Neural cell (in vitro differentiated cells): ENCODE data around the gene ATP5MG. TPM values are rescaled to one million over a fixed set of nuclear protein-coding genes. Genes with fewer than 3 reads are reported as not detected.
"Not testable (repeated sequence)": the region's sequence is repeated elsewhere in the genome, so short reads cannot be mapped to it uniquely, and the experiment has no call there.

Experiments used
- H2AFZ ChIP-seq: fragments of 200-600, 300-800 bp; sonication (generic), shearing (Covaris generic); 2 replicates; pipeline ENCODE4 v1.6.0; 2014; ENCODE audit warnings: low read depth, mild to moderate bottlenecking, antibody characterized with exemption, low read length, moderate library complexity
- H3F3A ChIP-seq: fragments of 200-600 bp; shearing (Covaris generic); 2 replicates; pipeline ENCODE4 v1.6.1; 2016; ENCODE audit warnings: mild to moderate bottlenecking, moderate library complexity, mixed read lengths, antibody characterized with exemption, low read length; ENCODE audit not compliant: insufficient read depth, poor library complexity, severe bottlenecking
- H3K27ac ChIP-seq: fragments of 200-600, 300-800 bp; sonication (generic), shearing (Covaris generic); 2 replicates; pipeline ENCODE4 v1.5.1; 2014; ENCODE audit warnings: mild to moderate bottlenecking, low read length, moderate library complexity
- H3K27me3 ChIP-seq: fragments of 300-800, 200-600 bp; sonication (generic), shearing (Covaris generic); 2 replicates; pipeline ENCODE4 v1.6.0; 2014; ENCODE audit warnings: mild to moderate bottlenecking, low read depth, low read length, moderate library complexity; ENCODE audit not compliant: insufficient read depth
- H3K36me3 ChIP-seq: fragments of 300-800, 200-600 bp; sonication (generic), shearing (Covaris generic); 2 replicates; pipeline ENCODE4 v1.5.1; 2014; ENCODE audit warnings: mild to moderate bottlenecking, antibody characterized with exemption, low read length, moderate library complexity; ENCODE audit not compliant: insufficient read depth
- H3K4me2 ChIP-seq: fragments of 300-800, 200-600 bp; sonication (generic), shearing (Covaris generic); 2 replicates; pipeline ENCODE4 v1.6.0; 2014; ENCODE audit warnings: mild to moderate bottlenecking, low read length
- H3K4me3 ChIP-seq: fragments of 300-800, 200-600 bp; sonication (generic), shearing (Covaris generic); 2 replicates; pipeline ENCODE4 v1.5.1; 2014; ENCODE audit warnings: mild to moderate bottlenecking, low read length, moderate library complexity
- H3K79me2 ChIP-seq: fragments of 200-600 bp; shearing (Covaris generic); replicated peaks from 2 replicates; pipeline ENCODE4 v1.6.0; 2014; ENCODE audit warnings: mild to moderate bottlenecking, low read length, moderate library complexity; ENCODE audit not compliant: insufficient read depth
- H3K9ac ChIP-seq: fragments of 300-800, 200-600 bp; sonication (generic), shearing (Covaris generic); 2 replicates; pipeline ENCODE4 v1.6.1; 2016; ENCODE audit warnings: mild to moderate bottlenecking, low read length, mixed read lengths
- H3K9me2 ChIP-seq: fragments of 200-600 bp; shearing (Covaris generic); 2 replicates; pipeline ENCODE4 v1.6.1; 2016; ENCODE audit warnings: mild to moderate bottlenecking, low read length, mixed read lengths; ENCODE audit not compliant: insufficient read depth
- H3K9me3 ChIP-seq: fragments of 200-600, 300-800 bp; sonication (generic), shearing (Covaris generic); 2 replicates; pipeline ENCODE4 v1.6.1; 2016; ENCODE audit warnings: mild to moderate bottlenecking, mixed run types, low read length, moderate library complexity, mixed read lengths
- H4K20me1 ChIP-seq: fragments of 200-600 bp; shearing (Covaris generic); 2 replicates; pipeline ENCODE4 v1.6.1; 2016; ENCODE audit warnings: mild to moderate bottlenecking, mixed run types; ENCODE audit not compliant: insufficient read depth
- EP300 ChIP-seq: fragments of 450-650 bp; conservative IDR thresholded peaks from 2 replicates; pipeline ENCODE4 v1.6.1; 2014; ENCODE audit warnings: antibody characterized with exemption, mild to moderate bottlenecking, moderate library complexity; ENCODE audit not compliant: poor library complexity, severe bottlenecking
- EZH2 ChIP-seq: fragments of 200-600, 300-800 bp; shearing (Covaris generic), sonication (generic); IDR thresholded peaks from 2 replicates; pipeline ENCODE4 v1.6.1; 2014; ENCODE audit warnings: antibody characterized with exemption, low read length, borderline replicate concordance, mild to moderate bottlenecking; ENCODE audit not compliant: insufficient read depth, poor library complexity, severe bottlenecking
- MXI1 ChIP-seq: fragments of 450-650 bp; conservative IDR thresholded peaks from 2 replicates; pipeline ENCODE4 v1.6.1; 2014; ENCODE audit warnings: antibody characterized with exemption, mild to moderate bottlenecking; ENCODE audit not compliant: poor library complexity, severe bottlenecking
- POLR2AphosphoS5 ChIP-seq: IDR thresholded peaks from 2 replicates; pipeline ENCODE4 v1.6.1; 2012
- RAD21 ChIP-seq: fragments of 450-650 bp; conservative IDR thresholded peaks from 2 replicates; pipeline ENCODE4 v1.6.1; 2014; ENCODE audit warnings: antibody characterized with exemption, mild to moderate bottlenecking, moderate library complexity
- REST ChIP-seq: IDR thresholded peaks from 2 replicates; pipeline ENCODE4 v1.6.1; 2012; ENCODE audit warnings: borderline replicate concordance
- SMC3 ChIP-seq: fragments of 450-650 bp; conservative IDR thresholded peaks from 2 replicates; pipeline ENCODE4 v1.6.1; 2014; ENCODE audit warnings: antibody characterized with exemption, mild to moderate bottlenecking, moderate library complexity; ENCODE audit not compliant: poor library complexity
- TAF1 ChIP-seq: IDR thresholded peaks from 2 replicates; pipeline ENCODE4 v1.6.1; 2012; ENCODE audit warnings: low read depth
- polyA plus RNA-seq: library from polyadenylated mRNA; depleted of rRNA; stranded (reverse); fragments of >200 nt; gene quantifications from 2 replicates; pipeline ENCODE4 v1.2.3, GENCODE V29; 2014
- TF ChIP-seq, protein P1 (sequence below): fragments of 450-650 bp; IDR thresholded peaks from 2 replicates; pipeline ENCODE4 v1.5.1; 2014; ENCODE audit warnings: antibody characterized with exemption, mild to moderate bottlenecking, moderate library complexity; ENCODE audit not compliant: poor library complexity, severe bottlenecking

ATP5MG gene
- polyA plus RNA-seq, 1 donor from 2014 or later, result 153 TPM

- Histone ChIP-seq H3K4me2 (no peak overlapping the region), H3K4me3 (no peak overlapping the region), H3F3A (no peaks in the 10 kb centered on the region), H4K20me1 (no peaks in the 10 kb centered on the region), H3K36me3 (no peaks in the 10 kb centered on the region), H3K27me3 (no peaks in the 10 kb centered on the region), H2AFZ (no peak overlapping the region), H3K27ac (no peak overlapping the region), H3K79me2 (no peaks in the 10 kb centered on the region), H3K9me2 (no peaks in the 10 kb centered on the region), H3K9ac (no peak overlapping the region), H3K9me3 (no peaks in the 10 kb centered on the region)
- TF ChIP-seq MXI1 (no peak), EP300 (no peak), RAD21 (no peak), REST (no peak), EZH2 (no peak), SMC3 (no peak), POLR2AphosphoS5 (no peak), TAF1 (no peak)
- TF ChIP-seq, protein P1, sequence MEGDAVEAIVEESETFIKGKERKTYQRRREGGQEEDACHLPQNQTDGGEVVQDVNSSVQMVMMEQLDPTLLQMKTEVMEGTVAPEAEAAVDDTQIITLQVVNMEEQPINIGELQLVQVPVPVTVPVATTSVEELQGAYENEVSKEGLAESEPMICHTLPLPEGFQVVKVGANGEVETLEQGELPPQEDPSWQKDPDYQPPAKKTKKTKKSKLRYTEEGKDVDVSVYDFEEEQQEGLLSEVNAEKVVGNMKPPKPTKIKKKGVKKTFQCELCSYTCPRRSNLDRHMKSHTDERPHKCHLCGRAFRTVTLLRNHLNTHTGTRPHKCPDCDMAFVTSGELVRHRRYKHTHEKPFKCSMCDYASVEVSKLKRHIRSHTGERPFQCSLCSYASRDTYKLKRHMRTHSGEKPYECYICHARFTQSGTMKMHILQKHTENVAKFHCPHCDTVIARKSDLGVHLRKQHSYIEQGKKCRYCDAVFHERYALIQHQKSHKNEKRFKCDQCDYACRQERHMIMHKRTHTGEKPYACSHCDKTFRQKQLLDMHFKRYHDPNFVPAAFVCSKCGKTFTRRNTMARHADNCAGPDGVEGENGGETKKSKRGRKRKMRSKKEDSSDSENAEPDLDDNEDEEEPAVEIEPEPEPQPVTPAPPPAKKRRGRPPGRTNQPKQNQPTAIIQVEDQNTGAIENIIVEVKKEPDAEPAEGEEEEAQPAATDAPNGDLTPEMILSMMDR, result no peak
Measured at GRCh38 chr11:118415739-118416068, 14.3 kb downstream of the ATP5MG start.

GRCh38 chr11:118416900-118417299, 15.5 kb downstream of the ATP5MG start:
- not testable (repeated sequence) for H3K9me3 ChIP-seq, H3K9ac ChIP-seq, H2AFZ ChIP-seq, H3K4me2 ChIP-seq, H3K27ac ChIP-seq, H3K9me2 ChIP-seq, H4K20me1 ChIP-seq, H3K36me3 ChIP-seq, H3K79me2 ChIP-seq, H3F3A ChIP-seq, H3K27me3 ChIP-seq, H3K4me3 ChIP-seq

DNA sequence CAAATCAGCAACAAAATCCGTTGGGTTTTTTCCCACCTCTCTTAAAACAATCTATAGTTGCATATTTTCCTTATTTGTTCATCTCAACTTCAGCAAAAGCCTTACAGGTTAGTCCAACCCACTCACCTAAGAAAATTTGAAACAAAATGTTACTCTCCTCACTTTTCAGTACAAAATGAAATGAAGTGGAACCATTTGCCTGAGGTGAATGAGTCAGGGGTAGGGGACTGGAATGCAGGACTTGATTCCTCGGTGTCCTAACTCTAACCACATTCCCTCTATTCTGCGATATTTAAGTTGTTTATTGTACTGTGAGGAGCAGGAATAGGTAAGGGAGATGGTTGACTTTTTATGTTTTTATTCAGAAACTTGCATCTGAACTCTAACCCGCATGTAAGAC, 16.4 kb downstream of the ATP5MG start:
- Histone ChIP-seq H3F3A (no peaks in the 10 kb centered on the region), H3K9me3 (no peaks in the 10 kb centered on the region), H4K20me1 (no peaks in the 10 kb centered on the region), H3K27me3 (no peaks in the 10 kb centered on the region), H3K36me3 (no peaks in the 10 kb centered on the region), H3K9me2 (no peaks in the 10 kb centered on the region), H3K27ac (no peak overlapping the region), H2AFZ (no peak overlapping the region), H3K4me3 (no peak overlapping the region), H3K79me2 (no peaks in the 10 kb centered on the region), H3K4me2 (no peak overlapping the region), H3K9ac (no peak overlapping the region)
- TF ChIP-seq POLR2AphosphoS5 (no peak), REST (no peak), EP300 (no peak), MXI1 (no peak), TAF1 (no peak), SMC3 (no peak), RAD21 (no peak), EZH2 (no peak)
- TF ChIP-seq, protein P1, result no peak
